ENCODE results near the gene IFT88. TPM values are rescaled to one million over a fixed set of nuclear protein-coding genes. Genes with fewer than 3 reads are reported as not detected.

IFT88 gene
- total RNA-seq, 4 donors from 2014 or later = 5.6 to 21.6 (median 10.4) TPM

- H3K9me3 ChIP-seq = no peaks in the 10 kb centered on the region
- no peaks in the 10 kb centered on the region for H3K4me1 ChIP-seq
- no peak for TF ChIP-seq POLR2A (IDR thresholded peaks at IDR 0.05)
- no peak for TF ChIP-seq POLR2AphosphoS5 (IDR thresholded peaks at IDR 0.05)
- TF ChIP-seq EP300 (IDR thresholded peaks at IDR 0.05) = no peak
- TF ChIP-seq, protein P1, sequence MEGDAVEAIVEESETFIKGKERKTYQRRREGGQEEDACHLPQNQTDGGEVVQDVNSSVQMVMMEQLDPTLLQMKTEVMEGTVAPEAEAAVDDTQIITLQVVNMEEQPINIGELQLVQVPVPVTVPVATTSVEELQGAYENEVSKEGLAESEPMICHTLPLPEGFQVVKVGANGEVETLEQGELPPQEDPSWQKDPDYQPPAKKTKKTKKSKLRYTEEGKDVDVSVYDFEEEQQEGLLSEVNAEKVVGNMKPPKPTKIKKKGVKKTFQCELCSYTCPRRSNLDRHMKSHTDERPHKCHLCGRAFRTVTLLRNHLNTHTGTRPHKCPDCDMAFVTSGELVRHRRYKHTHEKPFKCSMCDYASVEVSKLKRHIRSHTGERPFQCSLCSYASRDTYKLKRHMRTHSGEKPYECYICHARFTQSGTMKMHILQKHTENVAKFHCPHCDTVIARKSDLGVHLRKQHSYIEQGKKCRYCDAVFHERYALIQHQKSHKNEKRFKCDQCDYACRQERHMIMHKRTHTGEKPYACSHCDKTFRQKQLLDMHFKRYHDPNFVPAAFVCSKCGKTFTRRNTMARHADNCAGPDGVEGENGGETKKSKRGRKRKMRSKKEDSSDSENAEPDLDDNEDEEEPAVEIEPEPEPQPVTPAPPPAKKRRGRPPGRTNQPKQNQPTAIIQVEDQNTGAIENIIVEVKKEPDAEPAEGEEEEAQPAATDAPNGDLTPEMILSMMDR (IDR thresholded peaks at IDR 0.05) = no peak
- DNase-seq (ENCODE audit: low spot score in 2 of 2) = no peak
- 45% methylated on average over 5 of the region's 5 CpGs for WGBS
- H3K27ac ChIP-seq = no peak overlapping the region
- no peaks in the 10 kb centered on the region for H3K27me3 ChIP-seq
- H3K4me3 ChIP-seq = no peak overlapping the region
- H3K36me3 ChIP-seq = no peaks in the 10 kb centered on the region
Measured at GRCh38 chr13:20550799-20551198, 16.2 kb upstream of the IFT88 start.

DNA sequence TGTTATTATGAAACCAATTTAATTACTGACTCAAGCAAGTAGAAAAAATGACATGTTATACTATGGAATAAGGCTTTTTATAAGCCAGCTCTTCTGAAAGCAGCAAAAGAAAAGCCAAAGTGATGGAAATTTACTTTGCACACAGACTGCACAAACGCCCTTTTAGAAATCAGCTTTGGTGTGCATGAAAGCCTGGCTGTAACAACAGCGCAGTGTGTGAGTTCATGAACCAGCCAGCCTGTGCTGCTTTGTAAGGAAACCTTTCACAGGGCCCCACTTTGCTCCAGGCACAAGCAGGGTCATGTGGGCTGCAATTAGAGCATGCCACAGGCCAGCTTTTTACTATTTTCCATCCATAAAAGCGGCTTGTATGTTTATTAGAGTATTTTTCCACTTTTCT is 13.6 kb upstream of the IFT88 start:
- H3K36me3 ChIP-seq = no peaks in the 10 kb centered on the region
- no peaks in the 10 kb centered on the region for H3K4me1 ChIP-seq
- no peak overlapping the region for H3K4me3 ChIP-seq
- WGBS = 52% methylated on average over 3 of the region's 3 CpGs
- H3K27ac ChIP-seq = no peak overlapping the region
- H3K27me3 ChIP-seq = no peaks in the 10 kb centered on the region
- no peak for DNase-seq (ENCODE audit: low spot score in 2 of 2)
- no peaks in the 10 kb centered on the region for H3K9me3 ChIP-seq
- TF ChIP-seq, protein P1 (IDR thresholded peaks at IDR 0.05) = no peak
- TF ChIP-seq POLR2A (IDR thresholded peaks at IDR 0.05) (no peak), POLR2AphosphoS5 (IDR thresholded peaks at IDR 0.05) (no peak), EP300 (IDR thresholded peaks at IDR 0.05) (no peak)

GRCh38 chr13:20558982-20559381 is 8.0 kb upstream of the IFT88 start:
- H3K36me3 ChIP-seq = no peaks in the 10 kb centered on the region
- TF ChIP-seq, protein P1 (IDR thresholded peaks at IDR 0.05) = no peak
- TF ChIP-seq EP300 (IDR thresholded peaks at IDR 0.05) (no peak), POLR2AphosphoS5 (IDR thresholded peaks at IDR 0.05) (no peak), POLR2A (IDR thresholded peaks at IDR 0.05) (no peak)
- no peak for DNase-seq (ENCODE audit: low spot score in 2 of 2)
- H3K4me3 ChIP-seq = no peak overlapping the region
- 51% methylated on average over 3 of the region's 3 CpGs for WGBS
- no peaks in the 10 kb centered on the region for H3K4me1 ChIP-seq
- no peaks in the 10 kb centered on the region for H3K9me3 ChIP-seq
- H3K27ac ChIP-seq = no peak overlapping the region
- no peaks in the 10 kb centered on the region for H3K27me3 ChIP-seq

DNA sequence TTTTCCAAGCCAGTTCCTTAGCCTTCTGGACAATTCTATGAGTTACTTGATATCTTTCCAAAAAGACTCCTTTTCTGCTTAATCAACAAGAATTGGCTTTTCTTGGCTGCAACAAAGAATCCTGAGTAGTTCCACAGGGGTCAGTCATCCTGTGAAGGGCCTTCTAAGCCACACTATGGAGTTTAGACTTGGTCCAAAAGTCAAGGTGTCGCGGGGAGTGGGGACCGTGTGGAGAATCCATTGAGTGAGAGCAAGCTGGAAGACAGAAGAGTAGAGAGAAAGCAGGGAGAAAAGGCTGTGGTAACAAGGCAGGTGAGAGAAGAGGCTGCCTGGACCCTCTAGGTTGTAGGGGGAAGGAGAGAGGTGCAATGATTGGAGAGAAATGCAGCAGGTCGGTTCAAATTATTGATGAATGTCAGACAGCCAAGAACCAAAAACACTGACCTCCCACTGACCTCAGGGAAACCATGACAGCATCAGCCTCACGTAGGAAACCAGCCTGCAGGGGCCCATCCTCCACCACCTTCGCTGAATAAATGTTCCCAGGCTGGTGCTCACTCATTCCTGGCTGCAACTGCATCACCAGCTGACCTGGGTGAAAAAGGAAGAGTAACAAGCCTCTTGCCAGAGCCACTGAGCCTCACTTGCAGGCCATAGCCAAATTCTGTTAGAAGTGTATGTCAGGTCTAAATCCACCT is 7.1 kb upstream of the IFT88 start:
- WGBS = 81% methylated on average over 6 of the region's 6 CpGs
- no peak overlapping the region for H3K27ac ChIP-seq
- no peaks in the 10 kb centered on the region for H3K36me3 ChIP-seq
- no peaks in the 10 kb centered on the region for H3K4me1 ChIP-seq
- H3K4me3 ChIP-seq = no peak overlapping the region
- DNase-seq (ENCODE audit: low spot score in 2 of 2) = no peak
- no peaks in the 10 kb centered on the region for H3K9me3 ChIP-seq
- TF ChIP-seq POLR2AphosphoS5 (IDR thresholded peaks at IDR 0.05) (no peak), POLR2A (IDR thresholded peaks at IDR 0.05) (no peak), EP300 (IDR thresholded peaks at IDR 0.05) (no peak)
- TF ChIP-seq, protein P1 (IDR thresholded peaks at IDR 0.05) = no peak
- H3K27me3 ChIP-seq = no peaks in the 10 kb centered on the region

GRCh38 chr13:20561741-20562140 is 5.2 kb upstream of the IFT88 start:
- Histone ChIP-seq H3K4me1 (no peaks in the 10 kb centered on the region), H3K9me3 (no peaks in the 10 kb centered on the region), H3K36me3 (no peaks in the 10 kb centered on the region), H3K4me3 (no peak overlapping the region), H3K27me3 (no peaks in the 10 kb centered on the region), H3K27ac (no peak overlapping the region)
- no peak for DNase-seq (ENCODE audit: low spot score in 2 of 2)
- WGBS = 75% methylated on average over 5 of the region's 5 CpGs
- TF ChIP-seq, protein P1 (IDR thresholded peaks at IDR 0.05) = no peak
- TF ChIP-seq POLR2A (IDR thresholded peaks at IDR 0.05) (no peak), EP300 (IDR thresholded peaks at IDR 0.05) (no peak), POLR2AphosphoS5 (IDR thresholded peaks at IDR 0.05) (no peak)

Data from suprapubic skin (tissue), 4 donors.